Measurements from ENCODE around the gene SYCP3.
"Not testable (repeated sequence)": the region's sequence is repeated elsewhere in the genome, so short reads cannot be mapped to it uniquely, and the experiment has no call there.

SYCP3 gene

GRCh38 chr12:101691503-101692096 is 47.7 kb downstream of the SYCP3 start:
- no peaks in the 10 kb centered on the region for H3K27me3 ChIP-seq (ENCODE audit: insufficient read depth, poor library complexity, severe bottlenecking)
- no peak for TF ChIP-seq REST (IDR thresholded peaks at IDR 0.05; ENCODE audit: insufficient replicate concordance, low read depth)
- no peak for TF ChIP-seq GABPA (IDR thresholded peaks at IDR 0.05; ENCODE audit: low read depth)
- no peak overlapping the region for H3K27ac ChIP-seq (replicated peaks)
- H3K4me3 ChIP-seq (replicated peaks; ENCODE audit: insufficient read depth, low read length), result no peak overlapping the region
- no peak for DNase-seq (ENCODE audit: low read depth in 1 of 2, low spot score in 1 of 2)

GRCh38 chr12:101690544-101691098 is 48.6 kb downstream of the SYCP3 start:
- no peak overlapping the region for H3K4me3 ChIP-seq (replicated peaks; ENCODE audit: insufficient read depth, low read length)
- no peak for TF ChIP-seq CTCF (IDR thresholded peaks at IDR 0.05; ENCODE audit: insufficient read depth, low read length)
- no peak for TF ChIP-seq SPI1 (IDR thresholded peaks at IDR 0.05; ENCODE audit: borderline replicate concordance, low read depth)
- TF ChIP-seq POLR2AphosphoS5 (IDR thresholded peaks at IDR 0.05; ENCODE audit: low read depth), result no peak
- TF ChIP-seq GABPA (IDR thresholded peaks at IDR 0.05; ENCODE audit: low read depth), result no peak
- DNase-seq (ENCODE audit: low read depth in 1 of 2, low spot score in 1 of 2), result no peak
- H3K27ac ChIP-seq (replicated peaks), result no peak overlapping the region
- no peaks in the 10 kb centered on the region for H3K27me3 ChIP-seq (ENCODE audit: insufficient read depth, poor library complexity, severe bottlenecking)

GRCh38 chr12:101686176-101686575 is 53.1 kb downstream of the SYCP3 start:
- H3K27ac ChIP-seq (replicated peaks), result no peak overlapping the region
- H3K4me3 ChIP-seq (replicated peaks; ENCODE audit: insufficient read depth, low read length), result no peak overlapping the region
- TF ChIP-seq SPI1 (IDR thresholded peaks at IDR 0.05; ENCODE audit: borderline replicate concordance, low read depth), result no peak
- TF ChIP-seq GABPA (IDR thresholded peaks at IDR 0.05; ENCODE audit: low read depth), result no peak
- no peak for TF ChIP-seq POLR2AphosphoS5 (IDR thresholded peaks at IDR 0.05; ENCODE audit: low read depth)
- no peak for TF ChIP-seq CTCF (IDR thresholded peaks at IDR 0.05; ENCODE audit: insufficient read depth, low read length)
- no peak for TF ChIP-seq REST (IDR thresholded peaks at IDR 0.05; ENCODE audit: insufficient replicate concordance, low read depth)
- no peaks in the 10 kb centered on the region for H3K27me3 ChIP-seq (ENCODE audit: insufficient read depth, poor library complexity, severe bottlenecking)
- no peak for DNase-seq (ENCODE audit: low read depth in 1 of 2, low spot score in 1 of 2)

GRCh38 chr12:101685092-101685491 is 54.2 kb downstream of the SYCP3 start:
- Histone ChIP-seq H3K4me3 (replicated peaks; ENCODE audit: insufficient read depth, low read length) (no peak overlapping the region), H3K27ac (replicated peaks) (no peak overlapping the region), H3K27me3 (ENCODE audit: insufficient read depth, poor library complexity, severe bottlenecking) (no peaks in the 10 kb centered on the region)
- TF ChIP-seq REST (IDR thresholded peaks at IDR 0.05; ENCODE audit: insufficient replicate concordance, low read depth), result no peak
- TF ChIP-seq POLR2AphosphoS5 (IDR thresholded peaks at IDR 0.05; ENCODE audit: low read depth), result no peak
- no peak for TF ChIP-seq SPI1 (IDR thresholded peaks at IDR 0.05; ENCODE audit: borderline replicate concordance, low read depth)
- TF ChIP-seq GABPA (IDR thresholded peaks at IDR 0.05; ENCODE audit: low read depth), result no peak
- no peak for TF ChIP-seq CTCF (IDR thresholded peaks at IDR 0.05; ENCODE audit: insufficient read depth, low read length)
- DNase-seq (ENCODE audit: low read depth in 1 of 2, low spot score in 1 of 2), result no peak

- not testable (repeated sequence) for H3K27me3 ChIP-seq (ENCODE audit: insufficient read depth, poor library complexity, severe bottlenecking); H3K27ac ChIP-seq (replicated peaks); DNase-seq (ENCODE audit: low read depth in 1 of 2, low spot score in 1 of 2); H3K4me3 ChIP-seq (replicated peaks; ENCODE audit: insufficient read depth, low read length)
Observed at GRCh38 chr12:101681627-101682026, 57.6 kb downstream of the SYCP3 start.

Measured in HL-60 (cell line).